Activated T-cell treated with anti-CD3 and anti-CD28 coated beads, Interleukin-2, amount 50 U/mL, for 4 hours (primary cell): ENCODE measurements around the gene CYB561D1. TPM values are rescaled to one million over a fixed set of nuclear protein-coding genes. Genes with fewer than 3 reads are reported as not detected.
"Not testable (repeated sequence)": the region's sequence is repeated elsewhere in the genome, so short reads cannot be mapped to it uniquely, and the experiment has no call there.

Source experiments
- ATAC-seq, 2 donors: fragments of 200-7000 bp; cut with Tn5 transposase; one replicate each; pipeline ENCODE4 v1.10.0; 2021
- DNase-seq: peaks from one replicate; pipeline ENCODE4 v3.0.0-alpha.2; 2020
- H3K27me3 Mint-ChIP-seq: one replicate; pipeline ENCODE4 v1.8.0; 2021; ENCODE audit warnings: low read depth, mixed read lengths
- H3K36me3 Mint-ChIP-seq: one replicate; pipeline ENCODE4 v1.8.0; 2022; ENCODE audit warnings: mixed read lengths; ENCODE audit not compliant: insufficient read depth
- H3K4me1 Mint-ChIP-seq: one replicate; pipeline ENCODE4 v1.8.0; 2021; ENCODE audit warnings: low read depth, mixed read lengths
- H3K4me3 Mint-ChIP-seq: one replicate; pipeline ENCODE4 v1.8.0; 2021; ENCODE audit warnings: mild to moderate bottlenecking, moderate library complexity, mixed read lengths
- H3K9me3 Mint-ChIP-seq: one replicate; pipeline ENCODE4 v1.8.0; 2021; ENCODE audit warnings: mixed read lengths
- total RNA-seq, 3 donors: library from RNA; stranded (reverse); gene quantifications; one replicate each; pipeline ENCODE4 v1.2.1, GENCODE V29; 2021

CYB561D1 gene
- total RNA-seq, 3 donors from 2014 or later, result 9.0 to 11.1 (median 10.6) TPM

DNA sequence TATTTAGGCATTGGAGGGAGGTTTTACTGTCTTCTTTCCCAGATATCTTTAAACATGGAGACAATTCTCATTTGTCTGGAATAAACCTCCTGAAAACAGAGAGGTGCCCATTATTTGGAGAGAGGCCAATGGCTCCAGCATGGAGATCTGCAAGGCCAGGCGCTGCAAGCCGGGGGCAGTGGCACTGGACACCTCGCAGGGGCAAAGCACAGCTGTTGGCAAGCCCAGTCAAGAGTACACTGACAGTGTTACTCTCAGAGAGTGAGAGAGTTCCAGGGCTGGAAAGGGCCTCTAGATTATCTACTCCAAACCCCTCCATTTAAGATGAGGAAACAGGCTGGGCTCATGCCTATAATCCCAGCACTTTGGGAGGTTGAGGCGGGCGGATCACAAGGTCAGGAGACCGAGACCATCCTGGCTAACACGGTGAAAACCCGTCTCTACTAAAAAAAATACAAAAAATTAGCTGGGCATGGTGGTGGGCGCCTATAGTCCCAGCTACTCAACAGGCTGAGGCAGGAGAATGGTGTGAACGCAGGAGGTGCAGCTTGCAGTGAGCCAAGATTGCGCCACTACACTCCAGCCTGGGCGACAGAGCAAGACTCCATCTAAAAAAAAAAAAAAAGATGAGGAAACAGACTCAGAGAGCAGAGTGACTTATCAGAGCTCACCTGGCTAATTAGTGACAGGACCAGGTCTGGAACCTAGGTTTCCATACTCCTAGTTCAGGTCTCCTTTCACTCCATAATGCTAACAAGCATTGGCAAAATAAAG, 20.4 kb upstream of the CYB561D1 start:
- H3K9me3 Mint-ChIP-seq, H3K4me1 Mint-ChIP-seq, H3K36me3 Mint-ChIP-seq, DNase-seq, H3K4me3 Mint-ChIP-seq, ATAC-seq: not testable (repeated sequence)
- peaks cover 46% of the 10 kb centered on the region for H3K27me3 Mint-ChIP-seq

DNA sequence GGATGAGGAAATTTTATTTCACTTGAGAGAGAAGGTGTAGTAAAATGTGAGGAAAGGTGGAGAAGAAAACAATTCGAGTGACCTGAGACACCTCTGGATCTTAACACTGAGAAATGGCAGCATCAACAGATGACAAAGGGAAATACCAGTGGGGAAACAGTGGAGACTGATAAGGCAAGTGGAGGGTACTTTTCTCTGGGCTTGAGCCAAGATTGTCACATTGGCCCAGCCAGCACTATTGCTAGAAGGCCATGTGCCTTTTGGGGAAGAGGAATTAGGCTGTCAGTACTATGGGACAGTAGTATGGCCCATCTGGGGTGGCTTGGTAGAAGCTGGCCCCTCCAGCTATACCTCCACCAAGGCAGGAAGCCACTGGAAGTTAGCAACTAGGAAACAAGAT, 19.2 kb upstream of the CYB561D1 start:
- no peak for ATAC-seq
- peaks cover 41% of the 10 kb centered on the region for H3K27me3 Mint-ChIP-seq
- H3K4me3 Mint-ChIP-seq, result no peak overlapping the region
- DNase-seq, result no peak
- no peaks in the 10 kb centered on the region for H3K36me3 Mint-ChIP-seq
- H3K4me1 Mint-ChIP-seq, result no peaks in the 10 kb centered on the region
- no peaks in the 10 kb centered on the region for H3K9me3 Mint-ChIP-seq

- DNase-seq, result no peak
- peaks cover 40% of the 10 kb centered on the region for H3K27me3 Mint-ChIP-seq
- H3K4me1 Mint-ChIP-seq, result no peaks in the 10 kb centered on the region
- no peaks in the 10 kb centered on the region for H3K9me3 Mint-ChIP-seq
- no peak for ATAC-seq
- no peaks in the 10 kb centered on the region for H3K36me3 Mint-ChIP-seq
- no peak overlapping the region for H3K4me3 Mint-ChIP-seq
Measured at GRCh38 chr1:109475261-109475660, 18.6 kb upstream of the CYB561D1 start.

- no peaks in the 10 kb centered on the region for H3K36me3 Mint-ChIP-seq
- DNase-seq (no peak), ATAC-seq (no peak)
- H3K4me3 Mint-ChIP-seq, result no peak overlapping the region
- H3K27me3 Mint-ChIP-seq, result peaks cover 29% of the 10 kb centered on the region
- no peaks in the 10 kb centered on the region for H3K4me1 Mint-ChIP-seq
- no peaks in the 10 kb centered on the region for H3K9me3 Mint-ChIP-seq
Measured at GRCh38 chr1:109476825-109477224, 17.1 kb upstream of the CYB561D1 start.

GRCh38 chr1:109477821-109478220, 16.1 kb upstream of the CYB561D1 start:
- H3K9me3 Mint-ChIP-seq, result no peaks in the 10 kb centered on the region
- H3K4me1 Mint-ChIP-seq, result peaks cover 9% of the 10 kb centered on the region
- no peak for ATAC-seq
- no peaks in the 10 kb centered on the region for H3K36me3 Mint-ChIP-seq
- no peak for DNase-seq
- peaks cover 26% of the 10 kb centered on the region for H3K27me3 Mint-ChIP-seq
- H3K4me3 Mint-ChIP-seq, result no peak overlapping the region

DNA sequence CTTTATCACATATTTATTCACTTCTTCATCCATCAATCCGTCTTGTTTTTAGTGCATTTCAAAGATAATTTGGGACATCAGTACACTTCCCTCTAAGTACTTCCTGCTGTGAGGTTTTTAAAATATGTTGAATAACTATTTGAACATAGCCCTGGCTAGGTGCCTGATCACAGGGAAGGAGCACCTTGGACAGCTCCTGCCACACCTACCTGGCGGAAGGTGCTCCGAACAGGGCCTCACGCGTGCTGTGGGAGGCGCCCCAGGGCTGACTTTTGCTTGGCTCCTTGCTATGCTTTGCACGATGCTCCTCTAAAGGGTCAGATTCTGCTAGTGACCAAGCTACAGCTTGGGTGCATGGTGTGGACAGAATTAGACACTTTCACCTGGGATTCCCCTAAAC, 15.1 kb upstream of the CYB561D1 start:
- Mint-ChIP-seq H3K4me3 (no peak overlapping the region), H3K36me3 (no peaks in the 10 kb centered on the region), H3K9me3 (no peaks in the 10 kb centered on the region), H3K27me3 (peaks cover 20% of the 10 kb centered on the region), H3K4me1 (peaks cover 16% of the 10 kb centered on the region)
- ATAC-seq (no peak), DNase-seq (no peak)

GRCh38 chr1:109479311-109479710, 14.6 kb upstream of the CYB561D1 start:
- DNase-seq, result no peak
- no peaks in the 10 kb centered on the region for H3K9me3 Mint-ChIP-seq
- peaks cover 19% of the 10 kb centered on the region for H3K4me1 Mint-ChIP-seq
- no peak overlapping the region for H3K4me3 Mint-ChIP-seq
- no peaks in the 10 kb centered on the region for H3K36me3 Mint-ChIP-seq
- peaks cover 20% of the 10 kb centered on the region for H3K27me3 Mint-ChIP-seq
- no peak for ATAC-seq

- DNase-seq (no peak), ATAC-seq (no peak)
- Mint-ChIP-seq H3K4me1 (peaks cover 25% of the 10 kb centered on the region), H3K27me3 (peaks cover 15% of the 10 kb centered on the region), H3K36me3 (no peaks in the 10 kb centered on the region), H3K4me3 (no peak overlapping the region), H3K9me3 (no peaks in the 10 kb centered on the region)
Measured at GRCh38 chr1:109479901-109480300, 14.0 kb upstream of the CYB561D1 start.

DNA sequence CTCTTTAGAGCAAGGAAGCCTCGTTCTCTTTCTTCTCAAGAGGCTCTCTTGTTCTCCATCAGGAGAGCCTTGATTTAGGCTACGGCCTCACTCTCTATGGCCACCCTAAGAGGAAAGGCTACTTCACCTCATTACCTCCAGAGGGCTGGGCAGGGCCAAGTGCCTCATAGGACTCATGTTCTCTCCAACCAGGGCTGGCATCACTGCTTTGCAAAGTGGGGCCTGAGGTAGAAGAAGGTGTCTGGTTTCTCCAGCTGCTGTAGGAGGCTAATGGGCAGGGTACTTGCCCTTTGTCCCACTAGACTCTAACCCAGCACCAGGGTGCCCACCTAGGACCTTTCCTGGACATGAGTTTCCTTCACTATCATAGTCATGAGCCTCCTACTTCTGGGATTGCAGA, 12.2 kb upstream of the CYB561D1 start:
- H3K4me1 Mint-ChIP-seq, result peaks cover 36% of the 10 kb centered on the region
- DNase-seq (no peak), ATAC-seq (no peak)
- H3K36me3 Mint-ChIP-seq, result peaks cover 6% of the 10 kb centered on the region
- H3K9me3 Mint-ChIP-seq, result no peaks in the 10 kb centered on the region
- no peak overlapping the region for H3K4me3 Mint-ChIP-seq
- peaks cover 3% of the 10 kb centered on the region for H3K27me3 Mint-ChIP-seq

DNA sequence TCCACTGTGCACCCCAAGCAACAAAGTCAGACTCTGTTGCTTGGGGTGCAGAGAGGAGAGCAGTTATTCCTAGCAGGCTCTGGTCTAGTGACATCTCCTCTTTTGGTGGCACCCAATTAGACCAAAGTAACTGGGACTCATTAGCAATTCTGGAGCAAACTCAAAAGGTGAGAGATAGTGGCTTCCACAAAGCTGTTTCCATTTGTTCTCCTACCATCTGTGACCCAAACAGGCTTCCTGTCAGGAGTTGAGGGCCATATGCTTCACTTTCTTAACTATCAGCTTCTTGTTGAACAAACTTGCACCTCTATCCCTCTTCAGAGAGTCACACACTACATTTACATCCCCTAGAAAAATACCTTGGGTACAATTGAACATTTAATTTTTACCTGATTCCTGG, 11.7 kb upstream of the CYB561D1 start:
- Mint-ChIP-seq H3K9me3 (no peaks in the 10 kb centered on the region), H3K4me1 (peaks cover 36% of the 10 kb centered on the region), H3K36me3 (peaks cover 6% of the 10 kb centered on the region), H3K27me3 (peaks cover 3% of the 10 kb centered on the region), H3K4me3 (peak overlapping the region; percentile 13)
- no peak for ATAC-seq
- no peak for DNase-seq

DNA sequence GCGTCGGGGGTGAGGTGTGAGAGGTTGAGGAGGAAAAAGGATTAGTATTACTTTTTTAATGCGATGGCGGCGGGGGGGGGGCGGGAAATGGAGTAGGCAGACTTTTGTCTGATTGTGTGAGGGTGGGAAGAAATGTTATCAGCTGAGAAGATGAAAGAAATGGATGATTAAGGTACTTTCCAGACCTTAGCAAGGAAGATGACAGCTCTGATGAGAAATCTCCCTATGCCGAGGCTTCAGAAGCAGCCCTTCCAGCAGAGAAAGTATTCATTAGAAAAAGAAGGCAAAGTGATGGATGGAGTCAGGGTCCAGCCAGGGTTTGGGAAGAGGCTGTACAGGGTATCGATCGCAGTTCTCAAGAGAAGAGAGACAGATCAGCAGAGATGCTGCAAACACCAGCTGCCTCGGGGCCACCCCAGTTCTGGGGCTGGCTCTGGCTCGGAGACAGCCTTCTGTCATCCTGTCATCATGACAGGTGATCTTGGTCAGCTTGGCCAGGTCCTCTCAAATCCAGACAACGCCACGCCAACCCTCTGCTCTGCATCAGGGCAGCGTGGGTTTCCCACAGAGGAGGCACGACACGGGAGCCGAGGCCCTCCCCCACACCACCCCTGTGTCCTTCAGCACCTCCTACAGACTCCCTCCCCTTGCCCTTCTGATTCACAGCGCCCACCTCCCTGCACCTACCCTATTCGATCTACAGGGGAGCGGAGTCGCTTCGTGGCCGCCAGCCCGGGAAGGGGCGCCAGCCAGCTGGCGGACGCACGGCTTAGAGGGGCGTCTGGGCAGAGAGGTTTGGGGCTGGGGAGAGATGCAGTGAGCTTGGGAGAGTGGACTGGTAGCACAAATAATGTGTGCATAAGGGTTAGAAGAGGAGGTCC, 10.9 kb upstream of the CYB561D1 start:
- peak; percentile 20 to 35 for ATAC-seq
- Mint-ChIP-seq H3K4me3 (peak overlapping the region; percentile 78), H3K9me3 (no peaks in the 10 kb centered on the region), H3K4me1 (peaks cover 36% of the 10 kb centered on the region), H3K27me3 (peaks cover 3% of the 10 kb centered on the region), H3K36me3 (peaks cover 14% of the 10 kb centered on the region)
- DNase-seq, result no peak

DNA sequence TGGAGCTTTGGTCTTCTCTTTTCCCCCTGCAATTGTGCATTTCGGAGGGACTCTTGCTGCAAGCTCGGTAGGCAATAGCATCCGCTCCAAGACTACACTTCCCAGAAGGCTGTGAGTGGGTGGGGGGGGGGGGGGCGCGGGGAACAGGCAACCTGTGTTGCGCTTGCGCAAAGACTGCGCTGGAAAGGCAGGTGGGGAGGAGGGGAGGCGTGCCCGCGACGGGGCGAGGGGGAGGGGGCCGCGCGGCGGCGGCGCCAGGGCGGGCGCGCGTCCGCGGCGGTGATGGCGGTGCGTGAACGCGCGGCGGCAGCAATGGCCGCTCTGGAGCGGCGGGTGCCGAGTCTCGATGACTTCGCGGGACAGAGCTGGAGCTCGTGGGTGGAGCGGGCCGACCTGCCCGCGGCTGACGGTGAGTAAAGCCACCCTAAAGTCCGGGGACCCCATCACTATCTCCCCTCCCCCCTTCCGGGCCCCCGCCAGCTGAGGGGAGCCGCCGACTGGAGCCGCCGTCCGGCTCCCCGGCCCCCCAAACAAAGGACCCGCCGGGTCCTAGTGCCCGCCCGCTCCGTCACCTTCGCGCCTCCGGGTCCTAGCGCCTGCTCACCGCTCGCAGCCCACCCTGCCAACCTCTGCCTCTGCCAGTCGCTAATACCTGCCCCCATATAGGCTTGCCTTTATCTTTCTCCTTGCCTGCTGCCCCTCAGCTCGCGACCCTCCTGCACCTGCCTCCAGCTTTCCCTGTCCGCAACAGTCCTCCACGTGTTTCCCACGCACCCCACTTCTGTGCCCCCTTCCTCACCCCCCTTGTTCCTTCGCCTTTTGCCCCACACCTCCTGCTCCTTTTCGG, 10.0 kb upstream of the CYB561D1 start, which contains the start of gene ATXN7L2:
TSS of gene ATXN7L2 (plus strand) at position 234 of the 847 bp plus-strand sequence. CDS start at position 283, 49 bp downstream.
- peak within 1 kb of the TSS; percentile 95 for H3K4me3 Mint-ChIP-seq
- H3K9me3 Mint-ChIP-seq, result no peaks in the 10 kb centered on the region
- peak; percentile 79 to 81 for ATAC-seq
- peaks cover 16% of the 10 kb centered on the region for H3K36me3 Mint-ChIP-seq
- peak; percentile 89 for DNase-seq
- peaks cover 3% of the 10 kb centered on the region for H3K27me3 Mint-ChIP-seq
- peaks cover 36% of the 10 kb centered on the region for H3K4me1 Mint-ChIP-seq

- no peak for DNase-seq
- peaks cover 3% of the 10 kb centered on the region for H3K27me3 Mint-ChIP-seq
- ATAC-seq, result no peak
- H3K4me3 Mint-ChIP-seq, result peak overlapping the region; percentile 95
- peaks cover 18% of the 10 kb centered on the region for H3K36me3 Mint-ChIP-seq
- no peaks in the 10 kb centered on the region for H3K9me3 Mint-ChIP-seq
- peaks cover 36% of the 10 kb centered on the region for H3K4me1 Mint-ChIP-seq
Measured at GRCh38 chr1:109484519-109484975, 9.3 kb upstream of the CYB561D1 start.

DNA sequence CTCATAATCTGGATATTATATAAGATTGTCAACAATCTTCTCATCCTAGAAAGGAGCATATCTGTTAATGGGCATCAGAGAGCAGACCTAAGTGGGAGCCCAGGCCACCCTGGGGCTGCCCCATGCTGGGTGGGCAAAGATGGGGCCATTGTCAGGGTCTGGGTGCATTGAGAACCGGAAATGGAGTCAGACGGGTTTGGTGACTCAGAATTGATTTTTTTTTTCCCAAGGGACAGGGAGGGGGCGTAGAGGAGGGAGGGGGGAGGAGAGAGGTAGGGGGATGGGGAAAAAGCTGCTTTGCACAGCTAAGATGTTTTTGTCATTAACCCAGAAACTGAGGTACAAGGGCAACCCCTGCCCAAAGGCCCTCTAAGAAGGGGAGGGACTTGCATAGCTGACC, 8.9 kb upstream of the CYB561D1 start:
- H3K4me1 Mint-ChIP-seq, result peaks cover 36% of the 10 kb centered on the region
- H3K9me3 Mint-ChIP-seq, result no peaks in the 10 kb centered on the region
- H3K4me3 Mint-ChIP-seq, result peak overlapping the region; percentile 95
- peaks cover 18% of the 10 kb centered on the region for H3K36me3 Mint-ChIP-seq
- ATAC-seq (no peak), DNase-seq (no peak)
- peaks cover 3% of the 10 kb centered on the region for H3K27me3 Mint-ChIP-seq
